Panc1 (cell line): ENCODE measurements around the gene OR2T27. TPM values are rescaled to one million over a fixed set of nuclear protein-coding genes. Genes with fewer than 3 reads are reported as not detected.

Experiments used
- ATAC-seq: fragments of 200-7000 bp; cut with Tn5 transposase; 2 replicates; pipeline ENCODE4 v1.9.1; 2020; ENCODE audit warnings: mild to moderate bottlenecking, moderate library complexity
- BruUV-seq: library from RNA; stranded (reverse); fragments of 400-500 nt; replicated peaks from 2 replicates; lab custom pipeline; 2021; lab: Mats Ljungman, UMichigan
- CTCF ChIA-PET: fragments of 300-600 bp; sonication (Branson Sonifier 250); formaldehyde crosslinking; loops from one replicate; lab custom pipeline; 2022; ENCODE audit warnings: antibody characterized with exemption; lab: Charles Lee
- POLR2A ChIA-PET: fragments of 300-600 bp; sonication (Branson Sonifier 250); formaldehyde crosslinking; loops from one replicate; lab custom pipeline; 2022; ENCODE audit warnings: antibody characterized with exemption; lab: Charles Lee
- DNase-seq: peaks from one replicate; pipeline ENCODE4 v3.0.0-alpha.2; 2010; ENCODE audit warnings: low read depth, low spot score
- H3K27ac ChIP-seq: 2 replicates; pipeline ENCODE4 v1.5.1; 2011; ENCODE audit warnings: mild to moderate bottlenecking, low read length, inconsistent platforms
- H3K27me3 ChIP-seq: fragments of 200-500 bp; sonication (Bioruptor generic); 2 replicates; pipeline ENCODE4 v1.6.0; 2014; ENCODE audit warnings: low read length, inconsistent platforms; ENCODE audit not compliant: control insufficient read depth, insufficient read depth
- H3K36me3 ChIP-seq: fragments of 200-500 bp; sonication (Bioruptor generic); 2 replicates; pipeline ENCODE4 v1.5.1; 2014; ENCODE audit warnings: inconsistent platforms, mild to moderate bottlenecking, low read length, moderate library complexity; ENCODE audit not compliant: control insufficient read depth, insufficient read depth
- H3K4me1 ChIP-seq: 2 replicates; pipeline ENCODE4 v1.5.1; 2011; ENCODE audit warnings: inconsistent platforms, mild to moderate bottlenecking, low read length, moderate library complexity; ENCODE audit not compliant: control insufficient read depth, insufficient read depth
- H3K4me3 ChIP-seq, 2 experiments: 2 replicates each; pipeline ENCODE4 v1.5.1; 2011 to 2012; ENCODE audit warnings: low read depth in 2 of 2, low read length in 2 of 2, mild to moderate bottlenecking in 2 of 2, inconsistent platforms in 1 of 2, moderate library complexity in 1 of 2
- H3K9me3 ChIP-seq: fragments of 200-500 bp; sonication (Bioruptor generic); 2 replicates; pipeline ENCODE4 v1.5.1; 2014; ENCODE audit warnings: low read depth, mild to moderate bottlenecking, inconsistent platforms, low read length, moderate library complexity; ENCODE audit not compliant: control insufficient read depth, insufficient read depth
- POLR2AphosphoS5 ChIP-seq: IDR thresholded peaks from 2 replicates; pipeline ENCODE4 v1.6.1; 2012; ENCODE audit warnings: mild to moderate bottlenecking, low read depth, low read length, moderate library complexity
- SIN3A ChIP-seq: IDR thresholded peaks from 2 replicates; pipeline ENCODE4 v1.6.1; 2012; ENCODE audit warnings: low read depth, mild to moderate bottlenecking, low read length, moderate library complexity, borderline replicate concordance; ENCODE audit not compliant: insufficient read depth
- TCF7L2 ChIP-seq: IDR thresholded peaks from 2 replicates; pipeline ENCODE4 v1.6.1; 2011; ENCODE audit warnings: mild to moderate bottlenecking, low read depth, low read length, inconsistent platforms
- in situ Hi-C: cut with HindIII; loops from 2 replicates; pipeline ENCODE4 v1.10.0; 2016; ENCODE audit warnings: low sequenced_read_pairs, low pct_unique_long_range_greater_than_20kb
- intact Hi-C: fragments of 100-400 bp; cut with micrococcal nuclease; formaldehyde crosslinking; loops from one replicate; pipeline ENCODE4 v1.10.0; 2022; ENCODE audit not compliant: unreplicated experiment
- total RNA-seq: library from RNA; stranded (reverse); gene quantifications from one replicate; pipeline ENCODE4 v1.2.1, GENCODE V29; 2021; ENCODE audit not compliant: unreplicated experiment
- TF ChIP-seq, protein P1 (sequence below): fragments of 450-650 bp; IDR thresholded peaks from 2 replicates; pipeline ENCODE4 v1.5.1; 2017; ENCODE audit warnings: mild to moderate bottlenecking
- TF ChIP-seq, protein P2 (sequence below), 2 experiments: IDR thresholded peaks; 2 replicates each; pipeline ENCODE4 v1.6.1; 2011 to 2012; ENCODE audit warnings: low read depth in 2 of 2, control low read depth in 1 of 2, low read length in 1 of 2, mild to moderate bottlenecking in 1 of 2, moderate library complexity in 1 of 2; ENCODE audit not compliant: insufficient read depth in 1 of 2

OR2T27 gene
- total RNA-seq, 1 experiment from 2014 or later: not detected

DNA sequence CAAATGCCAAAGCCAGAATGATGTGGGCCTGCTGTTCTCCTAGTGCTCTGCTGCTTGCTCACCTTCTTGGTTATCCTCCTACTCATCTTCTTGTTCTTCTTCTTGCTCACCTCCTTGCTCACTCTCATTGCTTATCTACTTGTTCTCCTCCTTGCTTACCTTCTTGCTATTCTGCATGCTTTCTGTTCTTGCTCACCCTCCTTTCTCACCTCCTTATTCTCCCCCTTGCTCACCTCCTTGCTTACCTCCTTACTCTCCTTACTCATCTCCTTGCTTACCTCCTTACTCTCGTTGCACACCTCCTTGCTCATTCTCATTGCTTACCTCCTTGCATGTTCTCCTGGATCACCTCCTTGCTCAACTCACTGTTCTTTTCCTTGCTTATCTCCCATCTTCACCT, 47.4 kb upstream of the OR2T27 start, which contains the start of gene OR14I1:
Gene OR14I1 (minus strand): TSS at position 53 of the 400 bp plus-strand sequence.
- in situ Hi-C loops (no loop called here), intact Hi-C loops (loop anchor here (2.0 kb wide), 1 partner anchor 104 kb away; no protein-coding TSS in a partner anchor)
- CTCF ChIA-PET: no interaction called here
- no TSS peak for BruUV-seq
- TF ChIP-seq TCF7L2 (no peak), POLR2AphosphoS5 (no peak), SIN3A (no peak)
- TF ChIP-seq, protein P1, sequence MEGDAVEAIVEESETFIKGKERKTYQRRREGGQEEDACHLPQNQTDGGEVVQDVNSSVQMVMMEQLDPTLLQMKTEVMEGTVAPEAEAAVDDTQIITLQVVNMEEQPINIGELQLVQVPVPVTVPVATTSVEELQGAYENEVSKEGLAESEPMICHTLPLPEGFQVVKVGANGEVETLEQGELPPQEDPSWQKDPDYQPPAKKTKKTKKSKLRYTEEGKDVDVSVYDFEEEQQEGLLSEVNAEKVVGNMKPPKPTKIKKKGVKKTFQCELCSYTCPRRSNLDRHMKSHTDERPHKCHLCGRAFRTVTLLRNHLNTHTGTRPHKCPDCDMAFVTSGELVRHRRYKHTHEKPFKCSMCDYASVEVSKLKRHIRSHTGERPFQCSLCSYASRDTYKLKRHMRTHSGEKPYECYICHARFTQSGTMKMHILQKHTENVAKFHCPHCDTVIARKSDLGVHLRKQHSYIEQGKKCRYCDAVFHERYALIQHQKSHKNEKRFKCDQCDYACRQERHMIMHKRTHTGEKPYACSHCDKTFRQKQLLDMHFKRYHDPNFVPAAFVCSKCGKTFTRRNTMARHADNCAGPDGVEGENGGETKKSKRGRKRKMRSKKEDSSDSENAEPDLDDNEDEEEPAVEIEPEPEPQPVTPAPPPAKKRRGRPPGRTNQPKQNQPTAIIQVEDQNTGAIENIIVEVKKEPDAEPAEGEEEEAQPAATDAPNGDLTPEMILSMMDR: no peak
- TF ChIP-seq, protein P2, sequence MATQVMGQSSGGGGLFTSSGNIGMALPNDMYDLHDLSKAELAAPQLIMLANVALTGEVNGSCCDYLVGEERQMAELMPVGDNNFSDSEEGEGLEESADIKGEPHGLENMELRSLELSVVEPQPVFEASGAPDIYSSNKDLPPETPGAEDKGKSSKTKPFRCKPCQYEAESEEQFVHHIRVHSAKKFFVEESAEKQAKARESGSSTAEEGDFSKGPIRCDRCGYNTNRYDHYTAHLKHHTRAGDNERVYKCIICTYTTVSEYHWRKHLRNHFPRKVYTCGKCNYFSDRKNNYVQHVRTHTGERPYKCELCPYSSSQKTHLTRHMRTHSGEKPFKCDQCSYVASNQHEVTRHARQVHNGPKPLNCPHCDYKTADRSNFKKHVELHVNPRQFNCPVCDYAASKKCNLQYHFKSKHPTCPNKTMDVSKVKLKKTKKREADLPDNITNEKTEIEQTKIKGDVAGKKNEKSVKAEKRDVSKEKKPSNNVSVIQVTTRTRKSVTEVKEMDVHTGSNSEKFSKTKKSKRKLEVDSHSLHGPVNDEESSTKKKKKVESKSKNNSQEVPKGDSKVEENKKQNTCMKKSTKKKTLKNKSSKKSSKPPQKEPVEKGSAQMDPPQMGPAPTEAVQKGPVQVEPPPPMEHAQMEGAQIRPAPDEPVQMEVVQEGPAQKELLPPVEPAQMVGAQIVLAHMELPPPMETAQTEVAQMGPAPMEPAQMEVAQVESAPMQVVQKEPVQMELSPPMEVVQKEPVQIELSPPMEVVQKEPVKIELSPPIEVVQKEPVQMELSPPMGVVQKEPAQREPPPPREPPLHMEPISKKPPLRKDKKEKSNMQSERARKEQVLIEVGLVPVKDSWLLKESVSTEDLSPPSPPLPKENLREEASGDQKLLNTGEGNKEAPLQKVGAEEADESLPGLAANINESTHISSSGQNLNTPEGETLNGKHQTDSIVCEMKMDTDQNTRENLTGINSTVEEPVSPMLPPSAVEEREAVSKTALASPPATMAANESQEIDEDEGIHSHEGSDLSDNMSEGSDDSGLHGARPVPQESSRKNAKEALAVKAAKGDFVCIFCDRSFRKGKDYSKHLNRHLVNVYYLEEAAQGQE (IDR thresholded peaks at IDR 0.05; ENCODE audit: insufficient read depth in 1 of 2, low read depth in 2 of 2, low read length in 1 of 2): no peak
- Histone ChIP-seq H3K27ac (no peak within 1 kb of the TSS), H3K36me3 (no peaks in the 10 kb centered on the region), H3K9me3 (no peaks in the 10 kb centered on the region), H3K27me3 (no peaks in the 10 kb centered on the region), H3K4me3 (no peak within 1 kb of the TSS), H3K4me1 (no peaks in the 10 kb centered on the region)
- POLR2A ChIA-PET: no interaction called here
- no peak for ATAC-seq
- DNase-seq: no peak

GRCh38 chr1:248699099-248699498, 43.8 kb upstream of the OR2T27 start:
- POLR2A ChIA-PET: no interaction called here
- no peaks in the 10 kb centered on the region for H3K9me3 ChIP-seq
- intact Hi-C loops (no loop called here), in situ Hi-C loops (no loop called here)
- no peak overlapping the region for H3K4me3 ChIP-seq
- TF ChIP-seq, protein P1: no peak
- TF ChIP-seq SIN3A (no peak), TCF7L2 (no peak)
- TF ChIP-seq, protein P2 (IDR thresholded peaks at IDR 0.05; ENCODE audit: insufficient read depth in 1 of 2, low read depth in 2 of 2, low read length in 1 of 2): no peak
- H3K36me3 ChIP-seq: no peaks in the 10 kb centered on the region
- ATAC-seq: no peak
- BruUV-seq: no TSS peak
- H3K27ac ChIP-seq: no peak overlapping the region
- H3K4me1 ChIP-seq: no peaks in the 10 kb centered on the region
- CTCF ChIA-PET: no interaction called here
- DNase-seq: no peak
- H3K27me3 ChIP-seq: no peaks in the 10 kb centered on the region
